AG04450 (cell line): ENCODE measurements around the gene SEMA3C. TPM values are rescaled to one million over a fixed set of nuclear protein-coding genes. Genes with fewer than 3 reads are reported as not detected.
"Not testable (repeated sequence)": the region's sequence is repeated elsewhere in the genome, so short reads cannot be mapped to it uniquely, and the experiment has no call there.

ENCODE experiments used
- CTCF ChIA-PET: fragments of 300-600, 350-600 bp; formaldehyde crosslinking; extraction: SDS; loops from one replicate; lab custom pipeline; 2022; ENCODE audit warnings: antibody characterized with exemption, inconsistent platforms; lab: Charles Lee
- POLR2A ChIA-PET: fragments of 350-600 bp; formaldehyde crosslinking; extraction: SDS; loops from one replicate; lab custom pipeline; 2021; ENCODE audit warnings: antibody characterized with exemption, inconsistent platforms; lab: Yijun Ruan, JAX
- DNase-seq: peaks from one replicate; pipeline ENCODE4 v3.0.0-alpha.2; 2011; ENCODE audit warnings: low read depth, low spot score
- H3K27ac ChIP-seq: one replicate; pipeline ENCODE4 v1.5.1; 2012; ENCODE audit warnings: low read depth, low read length, control low read depth
- H3K27me3 ChIP-seq: one replicate; pipeline ENCODE4 v1.6.0; 2012; ENCODE audit warnings: low read length; ENCODE audit not compliant: control insufficient read depth, insufficient read depth
- H3K4me3 ChIP-seq: 2 replicates; pipeline ENCODE4 v1.5.1; 2011; ENCODE audit warnings: mild to moderate bottlenecking, low read depth, low read length, control low read depth
- H3K9me3 ChIP-seq: 2 replicates; pipeline ENCODE4 v1.5.1; 2012; ENCODE audit warnings: low read length; ENCODE audit not compliant: control insufficient read depth, insufficient read depth
- polyA plus RNA-seq: library from polyadenylated mRNA; depleted of rRNA; stranded (reverse); fragments of >200 nt; gene quantifications from 2 replicates; pipeline ENCODE4 v1.2.3, GENCODE V29; 2011
- TF ChIP-seq, protein P1 (sequence below): IDR thresholded peaks from 2 replicates; pipeline ENCODE4 v1.5.1; 2011; ENCODE audit warnings: low read depth, low read length, control low read depth, inconsistent platforms

The SEMA3C gene
- polyA plus RNA-seq, 1 experiment, result 39.9 TPM

- no peak overlapping the region for H3K27ac ChIP-seq
Measured at GRCh38 chr7:80929619-80930018, 10.8 kb upstream of the SEMA3C start.

DNA sequence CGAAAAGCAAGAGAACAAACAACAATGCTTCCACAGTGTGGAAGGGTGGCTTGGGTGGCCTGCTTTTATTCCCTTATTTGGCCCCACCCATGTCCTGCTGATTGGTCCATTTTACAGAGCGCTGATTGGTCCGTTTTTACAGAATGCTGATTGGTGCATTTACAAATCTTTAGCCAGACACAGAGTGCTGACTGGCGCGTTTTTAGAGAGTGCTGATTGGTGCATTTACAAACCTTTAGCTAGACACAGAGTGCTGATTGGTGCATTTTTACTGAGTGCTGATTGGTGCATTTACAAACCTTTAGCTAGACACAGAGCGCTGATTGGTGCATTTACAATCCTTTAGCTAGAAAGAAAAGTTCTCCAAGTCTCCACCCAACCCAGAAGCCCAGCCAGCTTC, 8.1 kb upstream of the SEMA3C start:
- POLR2A ChIA-PET, H3K4me3 ChIP-seq, DNase-seq, H3K27me3 ChIP-seq, H3K9me3 ChIP-seq, H3K27ac ChIP-seq, CTCF ChIA-PET: not testable (repeated sequence)

More at GRCh38 chr7:80929619-80930018, 10.8 kb upstream of the SEMA3C start:
- TF ChIP-seq, protein P1, sequence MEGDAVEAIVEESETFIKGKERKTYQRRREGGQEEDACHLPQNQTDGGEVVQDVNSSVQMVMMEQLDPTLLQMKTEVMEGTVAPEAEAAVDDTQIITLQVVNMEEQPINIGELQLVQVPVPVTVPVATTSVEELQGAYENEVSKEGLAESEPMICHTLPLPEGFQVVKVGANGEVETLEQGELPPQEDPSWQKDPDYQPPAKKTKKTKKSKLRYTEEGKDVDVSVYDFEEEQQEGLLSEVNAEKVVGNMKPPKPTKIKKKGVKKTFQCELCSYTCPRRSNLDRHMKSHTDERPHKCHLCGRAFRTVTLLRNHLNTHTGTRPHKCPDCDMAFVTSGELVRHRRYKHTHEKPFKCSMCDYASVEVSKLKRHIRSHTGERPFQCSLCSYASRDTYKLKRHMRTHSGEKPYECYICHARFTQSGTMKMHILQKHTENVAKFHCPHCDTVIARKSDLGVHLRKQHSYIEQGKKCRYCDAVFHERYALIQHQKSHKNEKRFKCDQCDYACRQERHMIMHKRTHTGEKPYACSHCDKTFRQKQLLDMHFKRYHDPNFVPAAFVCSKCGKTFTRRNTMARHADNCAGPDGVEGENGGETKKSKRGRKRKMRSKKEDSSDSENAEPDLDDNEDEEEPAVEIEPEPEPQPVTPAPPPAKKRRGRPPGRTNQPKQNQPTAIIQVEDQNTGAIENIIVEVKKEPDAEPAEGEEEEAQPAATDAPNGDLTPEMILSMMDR, result no peak
- Histone ChIP-seq H3K4me3 (no peak overlapping the region), H3K9me3 (no peaks in the 10 kb centered on the region), H3K27me3 (no peaks in the 10 kb centered on the region)
- DNase-seq, result no peak
- CTCF ChIA-PET, result no interaction called here
- POLR2A ChIA-PET, result no interaction called here

DNA sequence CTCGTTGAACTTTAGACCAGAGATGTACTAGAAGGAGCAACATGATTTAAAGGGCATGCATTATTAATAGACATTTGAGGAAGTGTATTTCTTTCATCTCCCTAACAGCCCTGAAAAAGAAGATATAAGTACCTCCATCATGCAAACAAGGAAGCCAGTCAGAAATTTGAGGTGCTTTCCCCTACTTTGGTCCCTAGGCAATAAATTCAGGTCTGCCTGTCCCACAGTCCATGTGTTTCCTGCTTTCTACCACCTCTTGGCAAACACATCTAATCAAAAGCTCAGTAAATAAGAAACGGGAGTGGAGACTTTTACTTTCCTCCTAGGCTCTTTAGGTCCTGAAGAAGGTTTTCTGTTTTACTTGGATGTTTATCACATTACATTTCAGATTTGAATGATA, 5.2 kb upstream of the SEMA3C start:
- H3K27ac ChIP-seq, result no peak overlapping the region
- H3K9me3 ChIP-seq, result no peaks in the 10 kb centered on the region
- TF ChIP-seq, protein P1, result no peak
- no peak overlapping the region for H3K4me3 ChIP-seq
- POLR2A ChIA-PET, result no interaction called here
- no peak for DNase-seq
- CTCF ChIA-PET, result interaction anchor here (1.2 kb wide), 1 partner anchor 523 kb away, joined by 3 read pairs; no protein-coding TSS in a partner anchor
- no peaks in the 10 kb centered on the region for H3K27me3 ChIP-seq

- Histone ChIP-seq H3K9me3 (no peaks in the 10 kb centered on the region), H3K4me3 (no peak overlapping the region), H3K27ac (no peak overlapping the region), H3K27me3 (no peaks in the 10 kb centered on the region)
- ChIA-PET POLR2A (no interaction called here), CTCF (interaction anchor here (1.2 kb wide), 1 partner anchor 524 kb away, joined by 3 read pairs; no protein-coding TSS in a partner anchor)
- TF ChIP-seq, protein P1, result no peak
- DNase-seq, result no peak
Measured at GRCh38 chr7:80923211-80923612, 4.4 kb upstream of the SEMA3C start.

DNA sequence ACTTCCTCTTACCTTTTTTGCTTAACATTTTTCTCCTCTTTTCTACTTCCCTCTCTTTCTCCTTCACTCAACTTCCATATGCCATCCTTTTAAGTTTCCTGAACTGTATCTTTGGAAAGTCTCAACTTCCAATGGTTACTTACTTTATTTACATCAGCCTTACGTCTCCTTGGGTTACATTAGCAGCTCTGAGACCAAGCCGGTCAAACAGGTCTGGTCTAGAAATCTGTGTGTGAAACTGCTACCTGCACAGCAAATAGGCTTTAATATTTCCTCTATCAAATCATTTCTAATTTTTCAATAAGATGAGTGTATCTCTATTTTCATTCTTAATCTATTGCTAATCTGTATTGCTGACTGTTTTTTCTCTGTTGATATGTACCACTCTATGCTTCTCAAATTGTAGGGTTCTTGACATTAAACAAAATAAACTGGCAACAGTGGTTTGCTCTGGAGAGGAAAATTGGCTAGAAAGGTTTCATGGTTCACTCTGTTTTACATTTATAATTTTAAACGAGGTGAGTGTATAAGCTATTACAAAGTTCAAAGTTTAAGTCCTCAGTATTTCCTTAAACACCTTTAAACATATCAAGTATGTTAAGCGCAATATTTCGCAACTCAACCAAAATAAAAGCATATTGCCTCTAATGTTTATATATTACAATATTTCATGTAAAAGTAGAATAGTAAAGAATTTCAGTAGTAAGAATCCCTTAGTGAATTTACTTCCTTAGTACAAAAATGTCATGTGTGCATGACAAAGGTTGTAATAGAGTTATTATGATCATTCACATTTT, 3.6 kb upstream of the SEMA3C start:
- no peak overlapping the region for H3K4me3 ChIP-seq
- no peak overlapping the region for H3K27ac ChIP-seq
- H3K27me3 ChIP-seq, result no peaks in the 10 kb centered on the region
- H3K9me3 ChIP-seq, result no peaks in the 10 kb centered on the region
- POLR2A ChIA-PET, result no interaction called here
- TF ChIP-seq, protein P1, result no peak
- DNase-seq, result no peak
- CTCF ChIA-PET, result interaction anchor here (1.2 kb wide), 1 partner anchor 524 kb away, joined by 3 read pairs; no protein-coding TSS in a partner anchor
